Measurements from ENCODE around the gene HBS1L. TPM values are rescaled to one million over a fixed set of nuclear protein-coding genes. Genes with fewer than 3 reads are reported as not detected.

HBS1L gene
- total and polyA plus RNA-seq, 11 donors: 23.6 to 101 (median 81.3) TPM

- 66 to 76% (median 69%) methylated on average over 2 of the region's 2 CpGs for WGBS, 4 donors
- no peak overlapping the region for H3K27ac ChIP-seq
- DNase-seq (no peak), ATAC-seq (peak in 2 of 4 donors; percentile 54 to 58)
- intact Hi-C loops (cut with DNase I): no loop called here
- peaks cover 0 to 30% (median 4%) of the 10 kb centered on the region in 12 donors for H3K4me1 ChIP-seq
- no peak for TF ChIP-seq POLR2A (IDR thresholded peaks at IDR 0.05)
- TF ChIP-seq CTCF (IDR thresholded peaks at IDR 0.05): no peak
- no peaks in the 10 kb centered on the region for H3K27me3 ChIP-seq
- H3K9me3 ChIP-seq: no peaks in the 10 kb centered on the region
- no peak overlapping the region for H3K4me3 ChIP-seq
- H3K36me3 ChIP-seq: peaks cover 0 to 60% (median 24%) of the 10 kb centered on the region in 9 donors
Measured at GRCh38 chr6:135043846-135044245, 10.8 kb downstream of the HBS1L start.

GRCh38 chr6:135043364-135043763 is 11.3 kb downstream of the HBS1L start:
- H3K36me3 ChIP-seq: peaks cover 0 to 60% (median 24%) of the 10 kb centered on the region in 9 donors
- no peak overlapping the region for H3K4me3 ChIP-seq
- H3K4me1 ChIP-seq: peaks cover 0 to 30% (median 4%) of the 10 kb centered on the region in 12 donors
- no peak overlapping the region for H3K27ac ChIP-seq
- no peaks in the 10 kb centered on the region for H3K9me3 ChIP-seq
- DNase-seq: no peak
- TF ChIP-seq POLR2A (IDR thresholded peaks at IDR 0.05) (no peak), CTCF (IDR thresholded peaks at IDR 0.05) (no peak)
- no peak for ATAC-seq
- no peaks in the 10 kb centered on the region for H3K27me3 ChIP-seq
- intact Hi-C loops (cut with DNase I): no loop called here
- WGBS, 4 donors: 85 to 90% (median 88%) methylated on average over 3 of the region's 3 CpGs

GRCh38 chr6:135038335-135038734 is 16.3 kb downstream of the HBS1L start:
- Histone ChIP-seq H3K4me1 (peaks cover 0 to 6% (median 0%) of the 10 kb centered on the region in 12 donors), H3K4me3 (no peak overlapping the region), H3K36me3 (peaks cover 0 to 84% (median 50%) of the 10 kb centered on the region in 9 donors), H3K9me3 (no peaks in the 10 kb centered on the region), H3K27me3 (no peaks in the 10 kb centered on the region), H3K27ac (no peak overlapping the region)
- DNase-seq (no peak), ATAC-seq (no peak)
- intact Hi-C loops (cut with DNase I): no loop called here
- TF ChIP-seq CTCF (IDR thresholded peaks at IDR 0.05) (no peak), POLR2A (IDR thresholded peaks at IDR 0.05) (no peak)
- WGBS, 4 donors: 81 to 92% (median 90%) methylated on average over 2 of the region's 2 CpGs

- H3K36me3 ChIP-seq: peaks cover 0 to 86% (median 50%) of the 10 kb centered on the region in 9 donors
- ATAC-seq: no peak
- 87 to 93% (median 90%) methylated on average over 4 of the region's 4 CpGs for WGBS, 4 donors
- peaks cover 0 to 6% (median 0%) of the 10 kb centered on the region in 12 donors for H3K4me1 ChIP-seq
- H3K4me3 ChIP-seq: no peak overlapping the region
- DNase-seq: no peak
- H3K27me3 ChIP-seq: no peaks in the 10 kb centered on the region
- intact Hi-C loops (cut with DNase I): no loop called here
- no peak overlapping the region for H3K27ac ChIP-seq
- TF ChIP-seq CTCF (IDR thresholded peaks at IDR 0.05): no peak
- no peak for TF ChIP-seq POLR2A (IDR thresholded peaks at IDR 0.05)
- H3K9me3 ChIP-seq: no peaks in the 10 kb centered on the region
Measured at GRCh38 chr6:135037541-135037940, 17.1 kb downstream of the HBS1L start.
